ENCODE results near the gene CBR1.
"Not testable (repeated sequence)": the region's sequence is repeated elsewhere in the genome, so short reads cannot be mapped to it uniquely, and the experiment has no call there.

CBR1 gene

DNA sequence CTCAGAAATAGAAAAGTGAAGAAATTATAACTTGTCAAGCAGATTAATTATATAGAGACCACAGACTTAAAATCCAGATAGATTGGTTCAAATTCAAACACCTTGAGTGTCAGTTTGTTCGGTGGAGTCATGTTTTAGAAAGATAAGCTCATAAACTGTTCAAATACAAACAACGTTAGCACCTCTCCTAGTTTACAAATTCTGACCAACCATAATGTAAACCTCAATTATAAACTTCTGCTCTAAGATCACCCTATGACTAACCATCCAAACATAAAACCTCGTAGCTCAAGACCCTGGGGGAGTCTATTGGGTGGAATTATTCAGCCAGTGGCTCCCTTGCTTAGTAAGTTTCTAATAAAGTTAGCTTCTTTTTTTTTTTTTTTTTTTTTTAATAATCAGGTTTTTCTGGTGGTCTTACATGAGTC lies 12.4 kb downstream of the CBR1 start:
- DNase-seq, result no peak

DNA sequence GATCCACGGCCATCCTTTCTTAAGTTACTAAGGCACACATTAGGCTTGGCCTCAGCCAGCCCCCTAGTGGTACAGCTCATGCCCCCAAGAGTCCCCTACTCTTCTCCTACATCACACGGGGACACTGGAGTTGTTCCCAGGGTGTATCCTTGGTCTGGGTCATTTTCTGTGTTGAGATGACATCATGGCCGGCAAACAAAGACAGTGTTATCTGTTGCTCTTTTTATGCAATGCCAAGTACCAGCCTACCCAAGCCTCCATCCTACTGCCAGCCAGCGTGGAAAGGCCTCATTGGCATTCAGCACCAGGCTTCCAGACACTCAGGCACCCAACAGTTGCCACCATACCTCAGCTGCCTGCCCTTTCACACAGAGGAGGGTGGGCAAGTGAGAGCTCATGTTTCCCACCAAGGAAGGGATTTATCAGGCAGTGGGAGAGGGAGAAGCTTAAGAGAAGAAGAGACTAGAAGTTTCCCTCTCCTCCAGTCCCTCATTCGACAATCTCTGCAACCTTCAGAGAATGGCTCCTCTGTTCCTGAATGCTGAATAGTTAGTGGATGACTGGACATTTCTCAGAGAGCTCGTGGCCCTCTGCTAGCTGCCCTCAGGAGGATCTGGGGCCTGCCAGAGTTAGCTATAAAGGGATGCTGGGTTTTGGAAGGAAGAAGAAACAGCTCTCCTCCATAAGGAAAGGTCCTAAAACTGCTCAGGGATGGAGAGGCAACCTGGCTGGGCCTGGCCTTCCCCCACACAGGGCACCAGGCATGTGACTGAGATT lies 17.7 kb downstream of the CBR1 start:
- no peak for DNase-seq

DNA sequence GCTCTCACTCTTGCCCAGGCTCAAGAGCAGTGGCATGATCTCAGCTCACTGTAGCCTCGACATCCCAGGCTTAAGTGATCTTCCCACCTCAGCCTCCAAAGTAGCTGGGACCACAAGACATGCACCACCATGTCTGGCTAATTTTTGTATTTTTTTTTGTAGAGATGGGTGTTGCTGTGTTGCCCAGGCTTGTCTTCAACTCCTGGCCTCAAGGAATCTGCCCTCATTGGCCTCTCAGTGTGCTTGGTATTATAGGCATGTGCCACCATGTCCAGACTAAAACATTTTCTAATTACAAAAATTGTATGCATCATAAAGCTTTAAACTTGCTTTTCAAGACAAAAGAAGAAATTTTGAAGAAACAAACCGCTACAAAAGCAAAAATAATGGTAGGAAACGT lies 20.1 kb downstream of the CBR1 start:
- DNase-seq, result no peak

DNA sequence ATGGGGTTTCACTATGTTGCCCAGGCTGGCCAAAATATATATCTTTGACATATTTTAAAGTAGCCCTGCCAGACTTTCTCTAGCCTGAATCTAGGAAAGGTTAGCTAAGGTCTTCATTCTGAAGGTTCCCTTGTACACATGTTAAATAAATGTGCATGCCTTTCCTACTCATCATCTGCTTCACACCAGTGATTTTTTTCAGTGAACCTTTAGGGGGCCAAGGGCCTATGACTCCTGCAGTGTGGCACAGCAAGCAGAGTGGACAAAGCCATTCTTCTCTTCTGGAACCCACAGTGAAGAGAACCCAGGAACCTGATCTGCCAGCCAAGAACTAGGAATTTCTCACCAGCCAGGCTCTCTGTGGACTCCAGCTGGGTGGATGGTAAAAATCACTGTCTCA lies 22.9 kb downstream of the CBR1 start:
- no peak for DNase-seq

DNA sequence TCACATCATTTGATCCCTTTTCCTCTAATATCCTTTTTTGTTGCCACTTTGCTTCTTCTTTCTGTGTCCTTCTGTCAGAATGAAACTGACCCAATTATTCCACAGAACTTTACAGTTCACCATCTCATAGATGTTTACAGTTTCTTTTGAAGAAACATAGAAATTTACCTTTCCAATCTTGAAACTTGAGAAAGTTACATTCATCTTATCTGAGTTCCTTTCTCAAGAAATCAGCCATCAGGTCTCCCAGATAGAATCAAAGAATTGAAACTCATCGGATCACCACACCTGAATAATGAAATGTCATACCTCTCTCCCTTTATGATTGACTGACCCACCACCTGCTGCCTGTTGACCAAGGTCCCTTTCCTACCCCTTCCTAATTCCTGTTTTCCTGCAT lies 23.7 kb downstream of the CBR1 start:
- no peak for DNase-seq

DNA sequence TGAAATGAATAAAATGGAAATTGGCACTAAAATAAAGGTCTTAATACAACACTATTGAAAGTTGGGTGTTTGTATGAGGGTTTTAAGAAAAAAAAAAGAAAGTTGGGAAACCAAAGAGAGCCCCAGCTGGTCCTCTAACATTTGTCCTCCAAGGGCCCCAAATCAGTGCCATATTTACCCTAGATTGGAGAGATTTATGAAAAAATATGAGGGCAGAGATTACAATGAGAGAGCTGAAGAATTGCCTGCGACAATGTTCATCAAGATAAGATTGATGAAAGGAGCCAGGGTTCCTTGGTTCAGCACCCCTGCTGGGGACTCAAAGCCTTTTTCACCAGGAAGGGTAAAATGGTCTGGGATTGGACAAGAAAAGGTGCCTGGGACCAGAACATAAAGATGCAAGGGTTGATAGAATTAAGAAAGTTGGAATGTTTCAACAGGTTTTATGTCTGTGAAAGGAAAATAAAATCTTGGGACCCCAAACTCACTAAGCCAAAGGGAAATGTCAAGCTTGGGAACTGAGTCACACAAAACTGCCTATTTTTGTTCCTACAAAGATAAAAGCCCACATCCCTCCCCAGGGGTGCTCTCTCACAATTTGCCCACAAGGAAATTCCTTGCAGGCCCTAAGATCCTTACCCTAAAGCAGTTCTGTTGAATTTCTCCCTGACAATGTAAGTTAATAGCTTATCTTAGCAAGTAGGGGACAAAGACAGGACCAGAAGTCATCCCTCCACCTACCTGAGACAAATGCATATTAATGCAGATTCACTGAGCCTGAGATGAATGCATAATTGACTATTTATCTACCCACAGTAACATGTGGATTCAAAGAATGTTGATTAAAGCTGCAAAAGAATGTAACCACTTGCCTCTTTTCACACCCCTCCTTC lies 26.8 kb downstream of the CBR1 start:
- no peak for DNase-seq

DNA sequence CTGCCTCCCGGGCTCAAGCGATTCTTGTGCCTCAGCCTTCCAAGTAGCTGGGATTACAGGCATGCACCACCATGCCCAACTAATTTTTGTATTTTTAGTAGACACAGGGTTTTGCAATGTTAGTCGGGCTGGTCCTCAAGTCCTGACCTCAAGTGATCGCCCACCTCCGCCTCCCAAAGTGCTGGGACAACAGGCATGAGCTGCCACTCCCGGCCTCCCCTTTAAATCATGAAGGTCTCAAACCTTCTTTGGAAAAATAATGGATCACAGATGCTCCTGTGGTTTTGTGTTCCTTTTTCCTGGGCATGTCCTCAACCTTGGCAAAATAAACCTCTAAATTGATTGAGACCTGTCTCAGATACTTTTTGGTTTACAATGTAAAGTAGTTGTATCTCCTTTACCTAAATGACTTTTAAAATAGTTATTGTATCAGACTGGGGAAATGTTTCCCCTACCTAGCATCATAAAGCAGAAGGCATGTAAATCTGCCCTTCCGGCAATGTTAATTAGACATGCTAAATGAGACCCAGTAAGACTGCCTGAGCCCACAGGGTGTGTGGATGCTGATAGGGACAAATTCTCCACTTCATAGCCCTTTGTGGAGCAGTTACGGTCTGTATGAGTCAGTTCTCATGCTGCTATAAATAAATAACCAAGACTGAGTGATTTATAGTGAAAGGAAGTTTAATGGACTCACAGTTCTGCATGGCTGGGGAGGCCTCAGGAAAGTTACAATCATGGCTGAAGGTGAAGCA lies 27.8 kb downstream of the CBR1 start:
- DNase-seq, result no peak

DNA sequence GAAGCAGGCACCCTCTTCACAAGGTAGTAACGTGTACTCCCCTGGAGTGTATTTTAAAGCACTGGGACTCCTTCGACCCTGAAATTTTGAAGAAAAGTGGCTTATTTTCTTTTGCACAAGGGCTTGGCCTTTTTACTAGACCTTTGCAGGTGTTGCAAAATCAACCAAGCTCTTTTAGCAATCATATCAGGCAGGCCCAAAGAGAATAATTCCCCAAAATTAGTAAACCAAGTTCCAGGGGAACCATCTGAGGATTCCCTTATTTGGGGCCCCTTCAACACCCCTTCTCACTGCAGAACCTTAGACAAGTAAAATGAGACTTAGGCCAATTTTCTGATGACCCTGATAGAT lies 28.3 kb downstream of the CBR1 start:
- no peak for DNase-seq

DNA sequence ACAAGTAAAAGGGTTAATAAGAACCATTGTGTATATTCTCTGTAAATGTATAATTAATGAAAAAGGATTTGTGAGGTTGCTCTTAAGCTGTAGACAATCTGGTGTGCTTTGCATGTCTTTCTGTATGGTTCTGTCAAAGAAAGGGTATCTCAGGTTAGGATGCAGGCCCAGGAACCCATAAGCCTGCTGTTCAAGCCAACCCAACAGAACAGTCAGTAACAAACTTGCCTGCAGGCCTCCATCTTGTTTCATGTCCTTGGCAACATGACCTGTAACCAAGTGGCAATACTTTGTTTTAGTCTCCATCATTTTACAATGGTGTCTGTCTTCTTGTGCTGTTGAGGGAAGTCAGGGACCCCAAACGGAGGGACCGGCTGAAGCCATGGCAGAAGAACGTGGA lies 29.2 kb downstream of the CBR1 start:
- no peak for DNase-seq

DNA sequence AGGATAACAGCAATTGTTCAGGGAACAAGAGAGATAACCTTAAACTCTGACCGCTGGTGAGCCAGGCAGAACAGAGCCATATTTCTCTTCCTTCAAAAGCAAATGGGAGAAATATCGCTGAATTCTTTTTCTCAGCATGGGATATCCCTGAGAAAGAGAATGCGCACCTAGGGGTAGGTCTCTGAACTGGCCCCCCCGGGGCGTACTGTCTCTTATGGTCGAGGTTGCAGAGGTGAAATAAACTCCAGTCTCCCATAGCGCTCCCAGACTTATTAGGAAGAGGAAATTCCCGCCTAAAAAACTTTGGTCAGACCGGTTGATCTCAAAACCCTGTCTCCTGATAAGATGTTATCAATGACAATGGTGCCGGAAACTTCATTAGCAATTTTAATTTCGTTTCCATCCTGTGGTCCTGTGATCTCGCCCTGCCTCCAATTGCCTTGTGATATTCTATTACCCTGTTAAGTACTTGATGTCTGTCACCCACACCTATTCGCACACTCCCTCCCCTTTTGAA lies 29.9 kb downstream of the CBR1 start:
- not testable (repeated sequence) for DNase-seq

DNA sequence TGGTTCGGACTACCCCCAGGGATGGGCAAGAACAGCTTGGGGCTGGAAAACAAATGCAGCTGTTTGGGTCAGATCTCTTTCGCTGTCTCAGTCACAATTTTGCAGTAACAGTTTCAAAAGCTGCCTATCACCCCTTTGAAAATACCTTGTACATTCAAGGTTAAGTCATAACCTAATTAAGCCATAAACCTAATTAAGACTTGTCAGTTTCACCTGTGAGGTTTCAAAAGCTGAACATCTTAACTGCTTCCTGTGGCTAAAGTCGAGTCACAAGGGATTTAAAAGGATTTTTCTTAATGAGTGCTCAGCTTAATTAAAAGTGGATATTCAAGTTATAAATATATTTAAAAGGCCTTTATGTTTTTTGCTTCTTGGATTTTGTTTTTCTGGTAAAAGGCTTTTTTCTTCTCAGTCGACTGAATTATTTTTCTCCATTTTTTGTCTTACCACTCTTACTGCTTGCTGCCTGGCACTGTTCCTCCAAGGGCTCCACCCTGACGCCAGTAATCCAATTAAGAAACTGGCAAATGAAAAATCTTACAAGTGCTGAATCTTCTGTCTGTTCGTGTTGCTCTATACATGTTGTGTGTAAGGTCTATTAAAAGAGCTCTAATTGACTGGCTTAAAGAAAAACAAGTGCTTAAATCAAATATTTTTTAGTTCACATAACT lies 31.3 kb downstream of the CBR1 start:
- DNase-seq, result no peak

DNA sequence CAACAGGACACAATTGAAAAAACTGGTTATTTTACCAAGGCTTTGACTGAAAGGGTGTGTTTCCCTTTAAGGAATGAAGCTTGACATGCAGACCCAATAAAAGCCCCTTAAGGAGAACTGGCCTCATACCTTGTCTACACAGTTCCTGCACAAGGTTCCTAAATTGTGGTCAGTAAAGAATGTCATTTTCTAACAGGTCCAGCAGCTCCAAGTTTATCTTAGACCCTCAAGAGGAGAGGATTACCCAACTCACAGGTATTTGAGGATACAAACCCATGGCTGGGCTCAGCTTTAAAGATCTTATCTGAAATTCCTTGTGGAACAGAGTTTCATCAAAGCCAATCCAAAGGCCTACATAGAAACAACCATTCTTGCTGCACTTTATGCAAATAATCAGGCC lies 33.6 kb downstream of the CBR1 start:
- no peak for DNase-seq

DNA sequence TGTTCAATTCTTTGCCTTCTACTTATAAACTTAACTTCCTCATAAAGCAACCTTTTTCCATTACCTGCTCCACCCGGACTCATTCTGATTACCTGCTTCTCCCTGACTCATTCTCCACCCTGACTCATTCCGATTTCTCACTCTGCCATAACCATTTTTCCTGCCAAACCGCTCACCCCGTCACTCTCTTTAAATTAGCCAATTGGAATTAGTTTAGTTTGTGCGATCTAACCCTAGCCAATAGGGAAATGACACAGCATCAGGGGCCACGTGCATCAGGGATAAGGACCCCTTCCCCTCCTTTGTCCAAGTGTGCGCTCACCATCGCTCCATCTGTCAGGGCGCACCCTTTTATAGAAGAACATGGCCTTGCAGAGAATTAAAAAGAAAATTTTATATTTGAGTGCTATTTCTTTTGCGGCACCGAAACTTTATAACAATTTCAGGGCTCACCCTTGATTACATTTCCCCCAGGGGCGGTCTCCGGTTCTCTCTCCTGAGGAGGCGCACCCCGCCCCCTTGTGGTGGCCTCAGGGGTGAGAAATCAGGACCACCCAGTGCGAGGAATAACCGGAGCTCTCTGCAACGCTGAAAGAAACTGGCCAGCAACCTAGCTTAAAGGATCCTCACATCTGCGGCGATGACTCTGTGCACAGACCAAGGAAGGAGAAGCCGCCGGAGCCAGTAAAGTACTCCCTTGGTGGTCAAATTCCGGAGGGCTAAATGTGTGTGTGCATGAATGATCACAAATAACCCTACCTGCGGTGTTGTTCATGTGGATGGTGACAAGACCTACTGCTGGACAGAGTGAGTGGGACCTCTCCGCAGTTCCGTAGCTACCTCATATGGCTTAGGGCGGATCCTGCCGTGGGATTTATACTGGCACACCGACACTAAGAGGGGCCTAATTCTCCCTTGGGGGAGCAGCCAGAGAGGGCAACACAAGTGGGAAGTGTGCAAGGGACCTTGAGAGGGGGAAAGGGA lies 34.8 kb downstream of the CBR1 start:
- DNase-seq, result peak in 1 of 2 donors; percentile 45

DNA sequence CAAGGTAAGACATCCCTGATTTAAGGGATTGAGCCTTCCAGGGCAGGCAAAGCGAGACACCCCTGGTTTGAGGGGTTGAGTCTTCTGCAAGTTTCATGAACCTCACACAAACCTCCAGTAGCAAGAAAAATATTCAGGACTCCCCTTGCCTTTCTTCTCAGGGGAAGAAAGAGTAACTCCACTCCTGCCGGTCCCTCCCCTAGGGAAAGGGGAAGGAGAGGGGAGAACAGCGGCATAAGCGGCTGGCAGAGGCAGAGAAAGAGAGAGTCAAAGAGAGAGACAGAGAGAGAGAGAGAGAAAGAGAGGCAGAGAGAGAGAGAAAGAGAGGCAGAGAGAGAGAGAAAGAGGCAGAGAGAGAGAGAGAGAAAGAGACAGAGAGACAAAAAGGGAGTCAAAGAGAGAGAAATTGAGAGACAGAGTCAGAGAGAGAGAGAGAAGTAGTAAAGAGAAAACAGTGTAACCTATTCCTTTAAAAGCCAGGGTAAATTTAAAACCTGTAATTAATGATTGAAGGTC lies 35.6 kb downstream of the CBR1 start:
- DNase-seq, result no peak

DNA sequence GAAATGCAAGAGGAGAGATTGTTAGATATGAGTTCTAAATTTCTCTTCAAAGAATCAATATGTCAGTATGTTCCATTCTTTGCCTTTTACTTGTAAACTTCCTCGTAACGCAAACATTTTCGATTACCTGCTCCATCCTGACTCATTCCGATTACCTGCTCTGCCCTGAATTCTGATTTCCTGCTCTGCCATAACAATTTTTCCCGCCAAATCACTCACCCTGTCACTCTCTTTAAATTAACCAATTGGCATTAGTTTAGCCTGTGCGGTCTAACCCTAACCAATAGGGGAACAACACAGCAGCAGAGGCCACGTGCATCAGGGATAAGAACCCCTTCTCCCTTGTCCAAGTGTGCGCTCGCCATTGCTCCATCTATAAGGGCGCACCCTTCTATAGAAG lies 40.0 kb downstream of the CBR1 start:
- DNase-seq, result no peak

DNA sequence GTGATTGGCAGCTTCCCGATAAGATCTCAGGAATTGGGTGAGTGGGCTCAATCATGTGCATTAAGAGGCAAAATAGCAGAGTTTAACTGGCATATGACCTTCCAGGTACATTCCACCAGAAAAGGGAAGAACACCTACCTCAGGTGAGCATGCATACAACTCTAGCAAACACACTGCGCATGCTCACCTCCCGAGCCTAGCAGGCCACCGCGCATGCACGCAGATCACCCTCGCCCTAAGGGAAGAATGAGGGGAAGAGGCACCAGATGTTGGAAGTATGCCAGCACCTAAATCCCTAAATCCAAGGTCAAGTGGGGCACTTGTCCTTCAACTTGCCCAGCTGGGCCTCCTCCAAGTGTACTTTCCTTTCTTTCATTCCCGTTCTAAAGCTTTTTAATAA lies 41.4 kb downstream of the CBR1 start:
- DNase-seq, result no peak

DNA sequence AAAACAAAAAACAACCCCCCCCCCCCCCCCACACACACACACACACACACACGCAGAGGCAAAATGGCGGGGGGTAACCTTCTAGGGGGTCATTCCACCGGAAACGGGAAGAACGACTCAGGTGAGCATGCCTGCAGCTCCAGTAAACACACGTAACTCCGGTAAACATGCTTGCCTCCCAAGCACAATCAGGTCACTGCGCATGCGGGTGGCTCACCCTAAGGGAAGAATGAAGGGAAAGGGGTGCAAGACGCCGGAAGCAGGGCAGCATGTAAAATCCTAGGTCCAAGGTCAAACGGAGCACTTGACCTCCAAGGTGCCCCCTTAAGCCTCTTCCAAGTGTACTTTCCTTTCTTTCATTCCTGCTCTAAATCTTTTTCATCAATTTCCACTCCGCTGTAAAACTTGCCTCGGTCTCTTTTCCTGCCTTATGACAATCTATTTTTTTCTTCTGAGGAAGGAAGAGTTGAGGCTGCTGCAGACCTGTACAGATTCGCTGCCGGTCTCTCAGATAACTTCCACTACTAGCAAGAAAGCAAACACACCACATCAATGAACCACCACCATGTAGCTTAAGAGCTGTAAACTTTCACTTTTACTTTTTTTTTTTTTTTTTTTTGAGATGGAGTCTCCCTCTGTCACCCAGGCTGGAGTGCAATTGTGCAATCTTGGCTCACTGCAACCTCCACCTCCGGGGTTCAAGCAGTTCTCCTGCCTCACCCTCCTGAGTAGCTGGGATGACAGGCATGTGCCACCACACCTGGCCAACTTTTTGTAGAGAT lies 44.0 kb downstream of the CBR1 start:
- DNase-seq, result no peak

DNA sequence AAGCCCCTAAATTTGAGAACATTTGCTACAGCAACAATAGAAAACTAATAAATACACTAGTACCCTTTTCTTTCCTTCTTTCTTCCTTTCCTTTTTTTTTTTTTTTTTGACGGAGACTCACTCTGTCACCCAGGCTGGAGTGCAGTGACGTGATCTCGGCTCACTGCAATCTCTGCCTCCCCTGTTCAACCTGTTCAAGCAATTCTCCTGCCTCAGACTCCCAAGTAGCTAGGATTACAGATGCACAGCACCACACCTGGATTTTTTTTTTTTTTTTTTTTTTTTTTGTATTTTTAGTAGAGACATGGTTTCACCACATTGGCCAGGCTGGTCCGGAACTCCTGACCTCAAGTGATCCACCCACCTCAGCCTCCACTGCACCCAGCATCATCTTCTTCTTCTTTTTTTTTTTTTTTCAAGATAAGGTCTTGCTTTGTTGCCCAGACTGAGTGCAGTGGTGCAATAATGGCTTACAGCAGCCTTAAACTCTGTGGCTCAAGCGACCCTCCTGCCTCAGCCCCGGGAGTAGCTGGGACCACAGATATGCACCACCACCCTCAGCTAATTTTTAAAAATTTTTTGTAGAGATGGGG lies 45.4 kb downstream of the CBR1 start:
- DNase-seq, result peak in 1 of 2 donors; percentile 49

DNA sequence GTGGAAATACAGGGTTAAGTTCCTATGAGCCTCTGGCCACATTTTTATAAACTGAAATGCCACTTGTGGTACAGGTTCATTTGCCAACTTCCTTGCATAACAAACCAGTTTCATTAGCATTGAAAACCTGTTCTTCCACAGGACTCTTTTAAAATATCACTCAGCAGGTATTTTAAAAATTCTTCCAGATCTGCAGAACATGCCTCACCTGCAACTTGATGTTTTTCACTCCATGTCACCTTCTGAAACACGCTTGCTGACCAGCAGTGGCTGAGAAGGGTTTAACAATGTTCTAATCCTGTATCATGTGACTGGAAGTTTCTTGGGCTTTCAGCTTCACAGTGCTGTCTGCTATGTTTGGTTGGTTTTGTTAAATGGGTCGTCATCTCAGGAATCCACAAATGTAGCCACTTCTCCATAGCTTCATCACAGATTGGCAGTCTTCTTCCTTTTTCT lies 47.5 kb downstream of the CBR1 start:
- DNase-seq, result peak; percentile 24 to 56
